ENCODE measurements around the gene HCFC1R1.

The HCFC1R1 gene

DNA sequence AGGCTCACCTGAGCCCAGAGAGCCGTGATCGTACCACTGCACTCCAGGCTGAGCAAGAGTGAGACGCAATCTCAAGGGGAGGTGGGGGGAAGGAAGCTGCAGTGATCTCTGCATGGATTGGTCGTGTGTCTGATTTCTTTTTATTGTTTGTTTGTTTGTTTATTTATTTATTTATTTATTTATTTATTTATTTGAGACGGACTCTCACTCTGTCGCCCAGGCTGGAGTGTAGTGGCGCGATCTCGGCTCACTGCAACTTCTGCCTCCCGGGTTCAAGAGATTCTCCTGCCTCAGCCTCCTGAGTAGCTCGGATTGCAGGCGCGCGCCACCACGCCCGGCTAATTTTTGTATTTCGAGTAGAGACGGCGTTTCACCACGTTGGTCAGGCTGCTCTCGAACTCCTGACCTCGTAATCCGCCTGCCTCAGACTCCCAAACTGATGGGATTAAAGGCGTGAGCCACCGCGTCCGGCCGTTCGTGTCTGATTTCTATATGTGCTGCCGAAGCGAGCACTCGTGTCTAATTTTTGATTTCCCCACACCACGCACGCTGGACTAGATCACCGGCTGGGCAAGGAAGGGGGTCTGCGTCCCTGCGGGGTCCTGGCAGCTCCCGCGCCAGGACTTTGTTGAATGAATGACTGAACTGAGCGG, 4.0 kb downstream of the HCFC1R1 start:
- DNase-seq (ENCODE audit: low read depth) = no peak

DNA sequence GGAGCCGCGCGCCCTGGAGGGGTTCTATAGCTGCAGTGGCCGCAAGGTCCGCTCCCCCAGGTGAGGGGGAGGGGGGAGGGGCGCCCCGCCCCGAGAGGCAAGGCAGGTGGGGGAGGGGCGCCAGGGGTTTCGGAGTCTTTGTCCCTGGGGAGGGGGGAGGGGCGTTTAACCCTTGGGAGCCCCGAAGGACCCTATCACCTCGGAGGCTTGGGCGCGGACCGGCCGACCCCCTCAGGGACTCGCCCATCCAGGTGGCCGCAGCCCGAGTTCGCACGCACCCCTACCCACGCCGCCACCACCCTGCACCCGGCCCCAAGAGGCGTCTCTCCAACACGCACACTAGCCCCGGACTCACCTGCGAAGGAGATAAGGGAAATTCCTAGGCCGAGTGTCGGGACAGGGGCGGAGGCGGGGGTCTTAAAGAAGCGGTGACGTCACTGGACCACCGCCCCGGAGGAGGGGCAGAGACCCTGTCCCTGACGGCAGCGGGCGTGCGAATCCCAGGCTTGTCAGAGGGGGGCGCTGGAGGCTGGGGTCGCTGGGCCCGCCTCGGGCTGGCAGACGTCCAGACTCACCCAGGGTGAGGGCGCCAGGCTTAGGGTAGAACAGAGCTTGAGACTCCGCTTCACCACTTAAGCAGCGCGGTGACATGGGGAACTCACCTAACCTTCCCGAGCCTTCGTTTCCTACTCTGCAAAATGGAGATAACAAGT, 5.8 kb downstream of the HCFC1R1 start, which contains the start of gene CLDN6:
Gene CLDN6, minus strand, starts transcription at position 390 of the 713 bp plus-strand sequence. CDS start 2,162 bp downstream, outside the sequence.
- DNase-seq (ENCODE audit: low read depth) = no peak

DNA sequence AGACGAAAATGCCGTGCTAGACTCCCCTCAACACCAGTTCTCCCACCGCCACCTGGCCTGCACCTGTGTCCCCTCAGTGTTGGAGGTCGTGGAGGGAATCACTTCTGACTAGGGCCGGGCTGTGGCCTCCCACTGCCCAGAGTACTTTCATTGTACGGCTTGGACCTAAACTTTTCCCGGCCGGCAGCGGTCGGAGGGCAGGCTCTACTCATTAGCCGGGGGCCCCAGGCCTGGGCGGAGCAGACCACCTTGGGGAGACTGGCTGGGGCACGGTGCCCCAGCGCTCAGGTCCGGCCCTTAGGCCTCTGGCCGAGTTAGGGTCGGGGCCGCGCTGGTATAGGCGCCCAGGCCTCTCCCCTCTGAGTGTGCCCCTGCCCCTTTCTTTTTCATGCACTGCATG, 6.4 kb downstream of the HCFC1R1 start:
- DNase-seq (ENCODE audit: low read depth) = no peak

DNA sequence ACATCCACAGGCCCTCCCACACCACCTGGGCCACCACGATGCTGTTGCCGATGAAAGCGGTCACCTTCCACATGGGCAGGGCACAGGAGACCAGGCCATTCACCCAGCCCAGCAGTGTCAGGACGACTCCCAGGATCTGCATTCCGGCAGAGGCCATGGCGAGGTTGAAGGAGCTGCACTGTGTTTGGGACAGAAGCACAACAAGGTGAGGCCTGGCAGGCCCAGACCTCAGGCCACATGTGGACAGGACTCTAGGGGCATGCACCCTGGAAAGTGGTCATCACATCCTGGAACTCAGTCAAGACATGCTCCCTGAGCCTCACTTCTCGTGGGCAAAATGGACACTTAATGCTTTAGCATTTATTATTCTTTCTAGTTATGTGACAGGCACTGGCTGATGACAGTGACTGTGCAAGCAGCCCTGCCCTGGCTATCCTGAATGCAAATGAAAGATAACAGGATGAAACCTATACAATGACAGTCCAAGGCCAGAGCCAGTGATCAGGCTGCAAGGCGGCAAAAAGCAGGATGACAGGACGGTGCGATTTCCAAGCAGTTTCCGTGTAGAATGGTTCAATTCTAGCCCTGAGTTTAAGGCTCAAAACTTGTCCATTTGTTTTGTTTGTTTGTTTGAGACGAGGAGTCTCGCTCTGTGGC, 7.7 kb downstream of the HCFC1R1 start:
- no peak for DNase-seq (ENCODE audit: low read depth)

DNA sequence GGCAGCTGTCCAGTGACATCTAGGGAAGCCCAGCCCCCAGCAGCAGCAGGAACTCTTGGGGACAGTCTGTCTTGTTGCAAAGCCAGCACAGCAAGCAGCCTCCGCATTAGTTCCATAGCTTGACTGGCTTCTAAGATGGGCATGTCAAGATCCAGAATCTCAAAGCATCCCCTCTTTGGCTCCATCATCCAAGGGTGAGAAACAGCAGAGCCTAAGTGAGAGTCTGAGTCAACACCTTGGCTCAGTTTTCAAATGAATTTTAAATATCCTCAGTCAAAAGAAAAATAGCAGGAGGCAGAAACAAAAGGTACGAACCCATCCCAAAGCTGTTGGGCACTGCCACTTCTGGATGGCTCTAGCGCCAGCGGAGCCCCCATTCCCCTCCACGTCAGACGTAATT, 8.8 kb downstream of the HCFC1R1 start:
- DNase-seq (ENCODE audit: low read depth) = no peak

DNA sequence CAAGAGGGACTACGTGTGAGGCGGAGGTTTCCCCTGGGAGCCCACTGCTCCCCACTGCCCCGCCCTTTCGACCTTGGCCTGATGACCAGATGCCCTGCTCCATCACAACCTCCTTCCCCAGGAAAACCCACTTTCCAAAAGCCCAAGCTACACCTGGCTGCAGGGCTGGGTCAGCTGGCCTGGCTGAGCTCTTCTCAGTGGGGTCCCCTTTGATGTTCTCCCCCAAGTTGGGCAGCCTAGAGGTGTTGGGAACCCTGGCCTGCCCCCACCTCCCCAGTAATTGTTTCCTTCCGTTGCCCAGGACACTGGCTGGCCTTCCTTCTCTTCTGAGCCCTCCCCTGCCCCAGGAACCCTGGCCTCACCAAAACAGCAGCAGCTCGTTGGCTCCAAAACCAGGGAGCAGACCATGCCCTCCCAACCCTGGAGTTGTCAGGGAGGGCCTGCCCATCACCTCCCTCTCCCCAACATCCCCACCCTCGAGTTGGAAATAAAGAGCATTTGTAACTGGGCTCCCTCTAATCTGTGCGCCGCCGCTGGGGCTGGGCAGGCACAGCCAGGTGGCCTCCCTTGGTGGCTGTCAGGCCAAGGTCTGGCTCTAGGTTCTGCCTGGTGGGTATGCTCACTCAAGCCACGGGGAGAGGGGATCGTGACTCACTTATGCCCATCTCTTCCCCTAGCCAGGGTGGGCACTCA, 9.6 kb downstream of the HCFC1R1 start:
- DNase-seq (ENCODE audit: low read depth) = no peak

DNA sequence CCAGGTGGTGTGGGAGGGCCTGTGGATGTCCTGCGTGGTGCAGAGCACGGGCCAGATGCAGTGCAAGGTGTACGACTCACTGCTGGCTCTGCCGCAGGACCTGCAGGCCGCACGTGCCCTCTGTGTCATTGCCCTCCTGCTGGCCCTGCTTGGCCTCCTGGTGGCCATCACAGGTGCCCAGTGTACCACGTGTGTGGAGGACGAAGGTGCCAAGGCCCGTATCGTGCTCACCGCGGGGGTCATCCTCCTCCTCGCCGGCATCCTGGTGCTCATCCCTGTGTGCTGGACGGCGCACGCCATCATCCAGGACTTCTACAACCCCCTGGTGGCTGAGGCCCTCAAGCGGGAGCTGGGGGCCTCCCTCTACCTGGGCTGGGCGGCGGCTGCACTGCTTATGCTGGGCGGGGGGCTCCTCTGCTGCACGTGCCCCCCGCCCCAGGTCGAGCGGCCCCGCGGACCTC, 10.2 kb downstream of the HCFC1R1 start:
- DNase-seq (ENCODE audit: low read depth) = no peak

DNA sequence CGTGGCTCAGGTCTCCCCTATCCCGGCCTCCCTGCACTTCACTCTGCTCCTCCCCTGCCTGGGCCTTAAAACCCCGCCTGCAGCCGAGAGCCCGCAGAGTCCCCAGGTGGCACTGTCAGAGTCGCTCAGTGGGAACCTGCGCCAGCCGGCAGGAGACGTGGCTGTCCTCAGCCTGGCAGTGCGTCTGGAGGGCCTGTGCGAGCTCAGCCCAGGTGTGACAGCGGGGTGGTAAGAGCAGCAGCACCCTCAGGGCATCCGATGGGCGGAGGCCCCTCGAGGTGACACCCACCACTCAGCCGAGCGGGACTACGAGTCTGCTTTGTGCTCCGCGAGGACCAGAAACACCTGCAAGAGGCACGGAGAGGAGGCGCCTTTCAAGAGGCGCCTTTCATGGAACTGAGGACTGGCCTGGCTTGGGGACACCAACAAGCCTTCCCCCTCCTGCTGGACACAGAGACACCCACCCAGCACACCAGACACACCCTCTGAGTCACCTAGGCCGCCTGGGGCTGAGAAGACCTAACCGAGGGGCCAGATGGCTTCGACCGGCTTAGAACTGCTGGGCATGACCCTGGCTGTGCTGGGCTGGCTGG, 10.8 kb downstream of the HCFC1R1 start, which contains the start of gene CLDN9:
Gene CLDN9, plus strand, starts transcription at position 96 of the 593 bp plus-strand sequence. Its CDS starts 440 bp downstream, at position 536.
- DNase-seq (ENCODE audit: low read depth) = no peak

DNA sequence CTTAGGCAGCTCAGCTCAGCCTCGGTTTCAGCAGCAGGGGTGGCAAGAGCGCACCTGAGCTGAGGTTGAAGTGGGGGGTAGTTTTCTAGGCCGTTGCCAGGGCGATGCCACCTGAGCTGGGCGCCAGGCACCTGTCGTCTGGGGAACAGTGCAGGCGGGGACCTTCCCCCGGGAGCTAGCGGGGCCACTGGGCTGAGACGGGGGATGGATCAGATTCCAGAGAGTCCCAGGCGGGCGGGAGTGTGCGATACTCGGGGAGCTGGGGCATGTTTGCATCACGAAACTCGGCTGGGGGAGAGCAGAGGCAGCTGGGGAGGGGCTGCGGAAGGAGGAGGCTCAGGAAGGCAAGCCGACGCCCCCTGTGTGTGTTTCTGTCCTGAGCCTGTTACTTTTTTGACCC, 11.5 kb downstream of the HCFC1R1 start:
- DNase-seq (ENCODE audit: low read depth) = no peak

DNA sequence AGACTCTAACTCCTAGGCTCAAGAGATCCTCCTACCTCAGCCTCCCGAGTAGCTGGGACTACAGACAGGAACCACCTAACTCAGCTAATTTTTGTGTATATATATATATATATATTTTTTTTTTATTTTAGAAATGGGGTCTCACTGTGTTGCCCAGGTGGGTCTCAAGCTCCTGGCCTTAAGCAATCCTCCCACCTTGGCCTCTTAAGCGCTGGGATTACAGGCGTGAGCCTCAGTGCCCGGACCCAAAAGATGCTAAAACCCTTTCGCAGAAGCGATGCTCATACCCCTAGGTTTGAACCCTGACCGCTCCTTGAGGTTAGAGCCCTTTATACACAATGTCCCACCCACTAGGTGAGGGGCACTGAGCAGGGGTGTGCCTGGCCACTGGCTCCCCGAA, 13.2 kb downstream of the HCFC1R1 start:
- DNase-seq (ENCODE audit: low read depth) = no peak

DNA sequence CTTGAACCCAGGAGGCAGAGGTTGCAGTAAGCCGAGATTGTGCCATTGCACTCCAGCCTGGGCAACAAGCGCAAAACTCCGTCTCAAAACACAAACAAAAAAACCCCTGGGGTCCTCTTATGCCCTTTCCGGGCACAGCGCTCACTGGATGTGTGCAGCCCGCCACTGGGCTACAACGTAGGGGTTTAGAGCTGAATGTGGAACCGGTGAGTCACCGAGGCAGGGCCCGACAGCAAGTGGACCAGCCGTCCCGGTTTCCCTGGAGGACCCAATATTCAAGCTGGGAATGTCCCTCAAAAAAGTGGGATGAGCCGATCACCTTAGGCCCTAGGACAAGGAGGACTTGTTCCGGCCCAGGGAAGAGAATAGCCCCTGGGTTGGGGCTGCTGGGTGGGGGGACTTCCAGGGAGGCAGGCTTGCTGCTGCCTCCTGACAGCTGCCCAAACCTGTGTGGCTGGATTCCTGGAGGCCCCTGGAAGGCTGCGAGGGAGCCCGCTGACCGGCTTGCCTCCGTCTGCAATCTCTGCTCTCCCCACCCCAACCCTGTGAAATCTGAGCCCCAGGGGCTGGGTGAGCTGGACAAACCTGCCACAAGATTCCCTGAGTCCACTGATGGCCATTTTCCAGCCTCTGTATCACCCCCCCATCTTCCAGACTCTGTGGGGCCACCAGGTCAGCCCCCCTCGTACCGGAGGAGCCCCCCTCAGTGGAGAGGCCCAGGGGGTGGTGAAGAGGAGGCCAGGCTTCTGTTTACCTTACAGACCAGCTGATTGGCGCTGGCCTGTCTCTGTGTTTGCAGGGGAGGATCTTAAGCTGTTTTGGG, 14.0 kb downstream of the HCFC1R1 start:
- no peak for DNase-seq (ENCODE audit: low read depth)

DNA sequence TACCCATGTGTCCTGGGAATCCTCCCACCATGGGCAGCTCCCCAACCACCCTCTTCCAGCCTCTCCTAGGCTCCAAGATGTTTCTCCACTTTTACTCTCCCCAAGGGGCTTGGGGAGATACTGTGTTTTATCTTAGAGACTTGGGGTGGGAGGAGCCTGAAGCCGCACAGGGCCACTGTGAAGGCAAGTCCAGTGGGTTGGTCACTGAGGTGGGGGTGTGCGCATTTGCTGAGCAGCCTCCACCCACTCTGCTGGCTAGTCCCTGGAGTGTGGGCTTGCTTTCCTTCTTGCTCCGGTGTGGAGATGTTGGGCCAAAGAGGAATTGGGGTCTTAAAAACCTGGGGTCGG, 15.1 kb downstream of the HCFC1R1 start:
- no peak for DNase-seq (ENCODE audit: low read depth)

DNA sequence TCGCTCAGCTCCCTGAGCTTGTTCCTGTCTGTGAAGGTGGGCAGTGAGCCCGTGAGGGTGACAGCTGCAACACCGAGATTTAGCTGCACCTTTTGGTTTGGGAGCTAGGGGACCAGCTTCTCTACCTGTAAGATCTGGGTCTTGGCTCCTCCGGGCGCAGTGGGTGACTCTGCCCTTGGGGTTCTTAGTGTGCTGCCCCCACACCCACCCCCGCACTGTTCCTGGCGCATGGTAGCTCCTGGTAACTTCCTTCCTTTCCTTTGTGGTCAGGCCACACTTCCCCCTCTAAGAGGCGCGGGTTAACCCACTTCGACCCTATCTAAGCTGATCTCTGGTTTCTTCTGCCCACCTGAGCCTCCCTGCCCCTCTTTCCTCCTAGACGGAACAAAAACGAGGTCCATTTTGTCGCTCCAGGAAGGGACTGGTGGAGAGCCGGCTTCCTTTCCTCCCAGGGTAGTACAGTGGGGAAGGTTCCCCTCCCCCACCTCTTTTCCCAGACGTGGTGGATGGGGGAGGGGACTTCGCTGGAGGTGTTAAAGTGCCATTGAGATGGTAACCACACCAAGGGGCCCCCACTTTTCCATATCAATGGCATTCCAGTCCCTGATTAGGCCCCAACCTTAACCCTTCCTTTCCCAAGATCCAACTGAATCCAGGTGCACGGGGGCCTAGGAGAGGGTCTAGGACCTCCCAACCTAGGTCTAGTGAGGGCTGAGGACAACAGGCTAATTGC, 15.6 kb downstream of the HCFC1R1 start:
- no peak for DNase-seq (ENCODE audit: low read depth)

DNA sequence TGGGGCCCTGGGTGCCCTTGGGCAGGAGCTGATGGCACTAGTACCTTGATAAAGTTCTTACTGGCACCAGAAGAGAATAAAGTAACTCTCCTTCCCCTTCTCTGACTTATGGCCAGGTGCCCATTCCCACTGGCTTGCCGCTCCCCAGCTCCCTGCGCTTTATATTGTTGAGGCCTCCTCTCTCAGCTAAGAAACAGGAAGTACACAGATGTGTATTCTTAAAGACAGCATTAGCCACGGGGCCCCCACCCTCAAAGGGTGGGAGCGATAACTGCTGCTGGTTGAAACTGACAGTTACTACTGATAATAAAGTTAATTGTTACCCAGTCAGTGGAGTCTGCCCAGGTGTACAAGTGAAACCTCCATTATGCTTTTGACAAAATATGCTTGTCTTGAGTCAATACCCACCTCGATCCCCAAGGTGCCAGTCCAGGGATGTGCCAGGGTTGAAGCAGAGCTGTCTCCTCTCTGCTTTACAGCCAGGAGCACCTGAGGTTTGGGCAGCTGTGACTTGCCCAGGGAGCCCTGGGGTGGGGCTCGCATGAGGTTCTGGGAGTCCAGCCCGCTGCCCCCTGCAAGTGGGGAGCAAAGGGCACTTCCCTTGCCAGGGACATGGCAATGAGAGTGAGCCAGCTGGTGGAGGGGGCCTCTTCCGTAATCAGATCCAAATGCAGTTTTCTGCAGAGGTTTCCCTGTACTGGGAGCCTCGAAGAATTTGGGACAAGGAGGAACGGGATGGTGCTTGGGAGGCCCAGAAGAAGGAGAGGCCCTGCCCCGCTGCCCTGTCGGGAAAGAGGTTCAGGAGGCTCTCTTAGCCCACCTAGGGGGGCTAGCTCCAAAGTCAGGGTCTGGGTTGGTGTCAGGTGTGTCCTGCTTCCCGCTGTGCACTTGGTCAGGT, 16.4 kb downstream of the HCFC1R1 start:
- DNase-seq (ENCODE audit: low read depth) = no peak

DNA sequence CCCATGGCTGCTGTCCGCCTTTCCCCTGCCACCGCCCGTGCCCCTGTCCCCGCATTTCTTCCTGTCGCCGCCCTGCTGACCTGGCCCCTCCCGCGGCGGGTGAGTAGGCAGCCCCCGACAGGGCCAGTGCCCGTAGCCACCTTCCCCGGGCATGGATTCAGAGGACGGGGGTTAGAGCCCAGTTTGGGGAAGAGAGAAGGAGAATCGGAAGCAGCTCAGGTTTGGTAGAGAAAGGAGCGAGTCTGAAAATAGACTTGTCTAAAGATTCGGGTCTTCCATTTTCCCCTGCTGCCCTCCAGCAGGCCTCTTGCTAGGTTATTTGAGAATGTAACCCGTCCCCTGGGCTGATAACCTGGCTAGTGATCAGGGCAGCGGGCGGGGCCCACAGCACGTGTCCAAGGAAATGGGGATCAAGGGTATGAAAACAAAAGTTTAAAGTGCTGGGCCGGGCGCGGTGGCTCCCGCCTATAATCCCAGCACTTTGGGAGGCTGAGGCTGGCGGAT, 18.9 kb downstream of the HCFC1R1 start:
- no peak for DNase-seq (ENCODE audit: low read depth)

DNA sequence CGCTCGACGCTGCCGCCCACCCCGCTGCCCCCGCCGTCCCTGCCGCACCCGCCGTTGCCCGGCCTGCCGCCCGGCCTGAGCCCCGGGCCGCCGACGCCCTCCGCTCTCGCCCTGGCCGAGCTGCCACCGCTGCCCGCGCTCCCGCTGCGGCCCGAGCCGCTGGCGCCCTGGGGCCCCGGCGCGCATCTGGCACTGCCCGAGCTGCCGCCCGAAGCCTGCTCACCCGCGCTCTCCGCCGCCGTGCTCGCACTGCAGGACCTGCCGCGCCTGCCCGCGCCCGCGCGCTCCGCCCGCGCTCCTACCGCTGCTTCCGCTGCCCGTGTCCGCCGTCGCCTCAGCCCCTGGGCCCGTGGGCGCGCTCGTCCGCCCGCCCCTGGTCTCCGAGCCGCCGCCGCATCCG, 19.4 kb downstream of the HCFC1R1 start:
- no peak for DNase-seq (ENCODE audit: low read depth)

DNA sequence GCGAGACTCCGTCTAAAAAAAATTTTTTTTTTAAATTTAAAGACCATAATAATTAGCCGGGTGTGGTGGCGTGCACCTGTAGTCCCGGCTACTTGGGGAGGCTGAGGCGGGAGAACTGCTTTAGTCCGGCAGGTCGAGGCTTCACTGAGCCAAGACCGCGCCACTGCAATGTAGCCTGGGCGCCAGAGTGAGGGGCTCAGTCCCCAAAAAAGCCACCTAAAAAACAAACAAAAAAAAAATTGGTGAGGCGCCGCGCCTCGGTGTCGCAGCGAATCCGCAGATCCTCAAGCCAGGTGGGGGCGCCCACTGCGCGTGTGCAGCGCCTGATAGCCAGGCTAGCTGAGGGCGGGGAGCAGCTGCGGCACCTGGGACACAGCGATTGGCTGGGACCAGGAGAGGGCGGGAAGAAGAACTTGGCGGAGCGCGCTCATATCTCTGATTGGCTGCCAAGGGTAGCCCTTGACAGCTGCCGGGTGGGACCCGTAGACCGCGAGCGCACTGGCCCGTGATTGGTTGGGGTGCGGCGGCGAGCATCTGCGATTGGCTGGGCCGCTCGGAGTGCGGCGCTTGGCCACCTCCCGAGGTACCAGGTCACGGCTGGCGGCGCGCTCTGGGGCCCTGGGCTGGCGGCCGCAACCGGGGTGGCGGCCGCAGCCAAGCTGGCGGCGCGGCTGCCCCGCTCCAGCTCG, 20.0 kb downstream of the HCFC1R1 start:
- peak; percentile 81 for DNase-seq (ENCODE audit: low read depth)

DNA sequence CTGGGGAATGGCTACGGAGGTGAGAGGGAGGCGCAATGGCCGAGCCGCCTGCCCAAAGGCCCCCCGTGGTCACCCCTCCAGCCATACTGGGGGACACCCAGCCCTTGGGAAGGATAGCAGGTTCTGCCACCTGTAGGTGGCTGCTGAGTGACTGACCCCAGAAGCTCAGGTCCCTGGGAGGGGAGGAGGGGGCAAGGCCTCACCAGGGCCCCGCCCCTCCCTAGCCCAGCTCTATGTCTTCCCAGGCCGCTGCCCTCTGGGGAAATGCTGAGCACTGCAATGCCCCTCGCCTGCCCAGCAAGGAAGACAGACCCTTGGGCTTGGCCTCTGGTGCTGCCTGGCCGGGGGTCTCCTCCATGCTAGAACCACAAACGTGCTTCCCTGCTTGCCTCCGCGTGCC, 22.4 kb downstream of the HCFC1R1 start:
- no peak for DNase-seq (ENCODE audit: low read depth)

DNA sequence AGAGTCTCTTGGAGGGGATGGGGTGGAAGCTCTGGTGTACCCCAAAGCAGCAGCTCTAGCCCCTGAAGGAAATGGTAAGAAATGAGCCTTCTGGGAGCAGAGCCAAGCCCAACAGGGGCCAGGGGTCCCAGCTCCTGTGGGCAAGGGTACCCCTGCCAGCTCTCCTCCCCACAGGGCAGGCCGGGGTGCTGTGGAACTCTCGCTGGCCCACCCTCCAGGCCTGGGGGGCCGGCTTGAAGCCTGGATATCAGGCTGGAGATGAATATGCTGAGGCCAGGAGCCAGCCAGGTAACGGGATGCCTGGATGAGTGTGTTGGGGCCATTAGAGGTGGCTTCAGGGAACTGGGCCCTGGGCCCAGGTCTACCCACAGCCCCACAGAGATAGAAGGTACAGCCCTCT, 23.2 kb downstream of the HCFC1R1 start:
- DNase-seq (ENCODE audit: low read depth) = no peak

All from stimulated activated CD8-positive, alpha-beta memory T cell treated with anti-CD3 and anti-CD28 coated beads, Interleukin-15, amount 100 ng/mL, for 24 hours (primary cell).